Transverse colon (tissue), 4 donors: Measurements from ENCODE around the gene TUT4. TPM values are rescaled to one million over a fixed set of nuclear protein-coding genes. Genes with fewer than 3 reads are reported as not detected.

Experiments
- DNase-seq: peaks from one replicate; pipeline ENCODE4 v3.0.0-alpha.2; 2019
- H3K27ac ChIP-seq, 4 donors: fragments of 200-600 bp; sonication (generic); 2 replicates each; pipeline ENCODE4 v1.5.1; 2016 to 2018; ENCODE audit warnings: inconsistent platforms in 4 of 4
- H3K27me3 ChIP-seq: fragments of 200-600 bp; sonication (generic); 2 replicates; pipeline ENCODE4 v1.5.1; 2017; ENCODE audit warnings: inconsistent platforms
- H3K36me3 ChIP-seq, 4 donors: fragments of 200-600 bp; sonication (generic); 2 replicates each; pipeline ENCODE4 v1.5.1; 2017 to 2019; ENCODE audit warnings: inconsistent platforms in 4 of 4
- H3K4me1 ChIP-seq, 4 donors: fragments of 200-600 bp; sonication (generic); 2 replicates each; pipeline ENCODE4 v1.5.1; 2017 to 2020; ENCODE audit warnings: inconsistent platforms in 4 of 4
- H3K4me3 ChIP-seq, 4 donors: fragments of 200-600 bp; sonication (generic); 1 replicate in 1 of 4; 2 replicates in 3 of 4; pipeline versions ENCODE4 v1.5.1 to v1.6.1; 2017 to 2019; ENCODE audit warnings: inconsistent platforms in 4 of 4
- H3K9me3 ChIP-seq, 2 donors: fragments of 200-600 bp; sonication (generic); 2 replicates each; pipeline ENCODE4 v1.5.1; 2017 to 2019; ENCODE audit warnings: inconsistent platforms in 2 of 2
- CTCF ChIP-seq, 5 experiments: fragments of 200-600 bp in 3 of 5; fragments of 450-650 bp in 2 of 5; sonication (generic) in 3 of 5; IDR thresholded peaks; 1 replicate in 2 of 5; 2 replicates in 3 of 5; pipeline ENCODE4 v1.5.1; 2016 to 2017; ENCODE audit warnings: antibody characterized with exemption in 5 of 5, inconsistent platforms in 3 of 5, mild to moderate bottlenecking in 2 of 5, moderate library complexity in 1 of 5
- EP300 ChIP-seq: sonication (generic); formaldehyde crosslinking; IDR thresholded peaks from one replicate; pipeline ENCODE4 v1.6.1; 2017; ENCODE audit warnings: antibody characterized with exemption, low read depth
- POLR2A ChIP-seq: fragments of 450-650 bp; IDR thresholded peaks from one replicate; pipeline ENCODE4 v1.6.1; 2016; ENCODE audit warnings: antibody characterized with exemption, mild to moderate bottlenecking, moderate library complexity
- POLR2AphosphoS5 ChIP-seq, 3 donors: sonication (generic); formaldehyde crosslinking; IDR thresholded peaks; one replicate each; pipeline ENCODE4 v1.6.1; 2016; ENCODE audit warnings: antibody characterized with exemption in 3 of 3
- WGBS, 2 donors: methylation state at CpG; one replicate each; pipeline ENCODE4 v1.1.5; 2018; ENCODE audit warnings: low coverage in 1 of 2; 5-methylcytosine and 5-hydroxymethylcytosine counted together
- in situ Hi-C, 4 donors: fragments of 200-750 bp; cut with MboI; loops; one replicate each; pipeline versions ENCODE4 v1.15.0 to v1.15.1; 2017; ENCODE audit warnings: low sequenced_read_pairs in 3 of 4, low pct_ligation_motif_present in 1 of 4, low pct_unique_long_range_greater_than_20kb in 1 of 4
- intact Hi-C: fragments of 100-400 bp; cut with DNase I; formaldehyde crosslinking; loops from one replicate; pipeline ENCODE4 v1.15.1; 2023; ENCODE audit warnings: low total_unique reads
- total RNA-seq, 4 donors: library from RNA; depleted of rRNA; stranded (reverse); fragments of >200 nt; gene quantifications; one replicate each; pipeline ENCODE4 v1.1.0, GENCODE V29; 2016

TUT4 gene
- total RNA-seq, 4 donors from 2014 or later = 12.3 to 55.3 (median 27.4) TPM

DNA sequence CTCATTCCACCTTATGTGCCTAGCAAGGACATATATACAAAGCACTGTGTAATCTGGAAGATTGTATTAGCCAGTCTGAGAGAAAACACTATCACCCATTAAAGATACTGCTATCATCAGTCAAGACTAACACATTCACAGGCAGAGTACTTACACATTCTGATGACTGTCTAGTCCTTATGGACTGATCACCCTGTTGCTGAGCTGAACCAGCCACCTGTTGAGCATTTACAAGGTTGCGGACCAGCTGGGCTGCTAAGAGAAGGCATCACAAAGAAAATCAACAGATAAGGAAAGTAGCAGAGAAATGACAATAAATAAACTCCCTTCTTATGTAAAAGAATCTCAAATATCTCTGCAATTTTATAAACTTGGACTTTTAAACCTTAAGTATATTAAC, 117.7 kb downstream of the TUT4 start:
- peaks cover 0 to 29% (median 5%) of the 10 kb centered on the region in 4 donors for H3K36me3 ChIP-seq
- H3K27me3 ChIP-seq = no peaks in the 10 kb centered on the region
- WGBS, 2 donors = 95% methylated on average over 1 of the region's 1 CpG; no CpG with 5 or more reads in 1 of the 2 donors
- no peak overlapping the region for H3K4me3 ChIP-seq
- H3K4me1 ChIP-seq = no peaks in the 10 kb centered on the region
- no peak overlapping the region for H3K27ac ChIP-seq
- in situ Hi-C loops = loop anchor here in 1 of 4 donors (25.0 kb wide), 1 partner anchor 252 kb away; the partner anchor contains the start of gene COA7
- no peak for DNase-seq
- TF ChIP-seq POLR2A (no peak), EP300 (no peak), CTCF (IDR thresholded peaks at IDR 0.05) (no peak), POLR2AphosphoS5 (IDR thresholded peaks at IDR 0.05) (no peak)
- H3K9me3 ChIP-seq = no peaks in the 10 kb centered on the region
- intact Hi-C loops = no loop called here

DNA sequence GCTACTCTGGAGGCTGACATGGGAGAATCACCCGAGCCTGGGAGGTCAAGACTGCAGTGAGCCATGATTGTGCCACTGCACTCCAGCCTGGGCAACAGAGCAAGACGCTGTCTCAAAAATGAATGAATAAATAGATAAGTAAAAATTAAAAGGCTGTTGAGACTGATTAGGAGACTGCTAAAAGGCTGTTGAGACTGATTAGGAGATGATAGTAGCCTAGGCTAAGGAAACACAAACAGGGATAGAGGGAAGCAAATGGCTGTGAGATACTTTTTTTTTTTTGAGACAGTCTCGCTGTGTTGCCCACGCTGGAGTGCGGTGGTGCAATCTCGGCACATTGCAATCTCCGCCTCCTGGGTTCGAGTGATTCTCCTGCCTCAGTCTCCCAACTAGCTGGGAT, 120.1 kb downstream of the TUT4 start:
- H3K36me3 ChIP-seq = peaks cover 0 to 29% (median 5%) of the 10 kb centered on the region in 4 donors
- intact Hi-C loops = no loop called here
- TF ChIP-seq EP300 (no peak), POLR2A (no peak), POLR2AphosphoS5 (IDR thresholded peaks at IDR 0.05) (no peak), CTCF (IDR thresholded peaks at IDR 0.05) (no peak)

GRCh38 chr1:52427152-52427551, 125.7 kb downstream of the TUT4 start:
- WGBS, 2 donors = 94% methylated on average over 1 of the region's 1 CpG; no CpG with 5 or more reads in 1 of the 2 donors
- in situ Hi-C loops (loop anchor here in 1 of 4 donors (25.0 kb wide), 1 partner anchor 260 kb away; the partner anchor contains the start of gene COA7), intact Hi-C loops (no loop called here)
- H3K27ac ChIP-seq = no peak overlapping the region
- TF ChIP-seq CTCF (IDR thresholded peaks at IDR 0.05) (no peak), EP300 (no peak), POLR2A (no peak), POLR2AphosphoS5 (IDR thresholded peaks at IDR 0.05) (no peak)
- H3K4me1 ChIP-seq = no peaks in the 10 kb centered on the region
- peaks cover 0 to 22% (median 3%) of the 10 kb centered on the region in 4 donors for H3K36me3 ChIP-seq
- no peak overlapping the region for H3K4me3 ChIP-seq
- no peak for DNase-seq
- no peaks in the 10 kb centered on the region for H3K9me3 ChIP-seq
- H3K27me3 ChIP-seq = no peaks in the 10 kb centered on the region

More for the DNA sequence above, 120.1 kb downstream of the TUT4 start:
- in situ Hi-C loops = loop anchor here in 1 of 4 donors (25.0 kb wide), 1 partner anchor 254 kb away; the partner anchor contains the start of gene COA7
- no peaks in the 10 kb centered on the region for H3K9me3 ChIP-seq
- H3K4me3 ChIP-seq = no peak overlapping the region
- H3K4me1 ChIP-seq = no peaks in the 10 kb centered on the region
- H3K27ac ChIP-seq = no peak overlapping the region
- no peak for DNase-seq
- WGBS, 2 donors = 94 to 95% methylated on average over 8 of the region's 8 CpGs
- H3K27me3 ChIP-seq = no peaks in the 10 kb centered on the region

GRCh38 chr1:52426371-52426770, 126.5 kb downstream of the TUT4 start:
- in situ Hi-C loops (loop anchor here in 1 of 4 donors (25.0 kb wide), 1 partner anchor 261 kb away; the partner anchor contains the start of gene COA7), intact Hi-C loops (no loop called here)
- no peak overlapping the region for H3K27ac ChIP-seq
- no peaks in the 10 kb centered on the region for H3K9me3 ChIP-seq
- no peak for TF ChIP-seq CTCF (IDR thresholded peaks at IDR 0.05)
- 82 to 96% methylated on average over 2 to 3 of the region's 3 CpGs for WGBS, 2 donors
- DNase-seq = no peak
- H3K27me3 ChIP-seq = no peaks in the 10 kb centered on the region
- H3K4me1 ChIP-seq = no peaks in the 10 kb centered on the region
- peaks cover 0 to 19% (median 3%) of the 10 kb centered on the region in 4 donors for H3K36me3 ChIP-seq
- no peak overlapping the region for H3K4me3 ChIP-seq
